NCI-H526 treated with DMSO at 0.1 percent for 48 hours (cell line): ENCODE data around the gene TSNAXIP1.
"Not testable (repeated sequence)": the region's sequence is repeated elsewhere in the genome, so short reads cannot be mapped to it uniquely, and the experiment has no call there.

Experiments
- DNase-seq: peaks from one replicate; lab custom pipeline; 2025; lab: John Stamatoyannopoulos, UW

The TSNAXIP1 gene

GRCh38 chr16:67861877-67862276 lies 55.2 kb downstream of the TSNAXIP1 start:
- DNase-seq, result no peak

GRCh38 chr16:67862623-67863583 lies 56.2 kb downstream of the TSNAXIP1 start:
- no peak for DNase-seq

- not testable (repeated sequence) for DNase-seq
Measured at GRCh38 chr16:67864044-67864443, 57.4 kb downstream of the TSNAXIP1 start.

GRCh38 chr16:67864594-67864993 lies 57.9 kb downstream of the TSNAXIP1 start:
- DNase-seq, result no peak

GRCh38 chr16:67865318-67865717 lies 58.6 kb downstream of the TSNAXIP1 start:
- no peak for DNase-seq

- no peak for DNase-seq
Measured at GRCh38 chr16:67868290-67868689, 61.6 kb downstream of the TSNAXIP1 start.

- DNase-seq, result no peak
Measured at GRCh38 chr16:67869653-67870052, 63.0 kb downstream of the TSNAXIP1 start.

- DNase-seq, result no peak
Measured at GRCh38 chr16:67871256-67871655, 64.6 kb downstream of the TSNAXIP1 start.

GRCh38 chr16:67872131-67872630 lies 65.5 kb downstream of the TSNAXIP1 start:
- no peak for DNase-seq

- DNase-seq, result no peak
Measured at GRCh38 chr16:67872631-67873434, 66.1 kb downstream of the TSNAXIP1 start, which contains the start of gene EDC4. Gene EDC4, plus strand, starts transcription at chr16:67873052. Its CDS starts 210 bp downstream, at chr16:67873262.

GRCh38 chr16:67873435-67874370 lies 67.0 kb downstream of the TSNAXIP1 start:
- no peak for DNase-seq

GRCh38 chr16:67874372-67874771 lies 67.7 kb downstream of the TSNAXIP1 start:
- DNase-seq, result no peak

- DNase-seq, result no peak
Measured at GRCh38 chr16:67877064-67877463, 70.4 kb downstream of the TSNAXIP1 start.
